Measurements from ENCODE around the gene DNAJC25. TPM values are rescaled to one million over a fixed set of nuclear protein-coding genes. Genes with fewer than 3 reads are reported as not detected.

DNAJC25 gene
- total RNA-seq, 1 experiment from 2014 or later = 7.9 TPM

DNA sequence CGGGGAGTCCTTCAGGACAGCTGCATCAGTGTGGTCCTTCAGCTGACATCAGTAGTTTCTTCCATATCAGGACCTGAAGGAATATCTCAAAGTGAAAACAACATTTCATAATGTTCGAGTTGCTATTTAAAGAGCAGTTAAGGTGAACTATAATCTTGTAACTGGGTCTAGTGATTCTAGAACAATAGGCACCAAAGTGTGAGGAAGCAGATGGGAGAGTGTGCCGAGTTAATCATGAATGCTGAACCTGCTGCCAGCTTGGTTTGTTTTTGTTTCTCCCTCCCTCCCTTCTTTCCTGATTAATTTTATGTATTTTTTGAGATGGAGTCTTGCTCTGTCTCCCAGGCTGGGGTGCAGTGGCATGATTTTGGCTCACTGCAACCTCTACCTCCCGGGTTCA is 28.1 kb upstream of the DNAJC25 start:
- Histone ChIP-seq H2AFZ (no peak overlapping the region), H3K79me2 (ENCODE audit: low read depth) (peaks cover 28% of the 10 kb centered on the region), H3K36me3 (ENCODE audit: low read depth) (no peaks in the 10 kb centered on the region), H3K4me1 (replicated peaks; ENCODE audit: insufficient read depth) (peaks cover 44% of the 10 kb centered on the region), H3K27me3 (ENCODE audit: insufficient read depth, low read depth) (no peaks in the 10 kb centered on the region), H3K27ac (peak overlapping the region; percentile 100), H3K9me3 (ENCODE audit: insufficient read depth, low read depth) (no peaks in the 10 kb centered on the region), H3K4me2 (peak overlapping the region; percentile 81; the same call in 1 of the 2 replicates), H3F3A (ENCODE audit: insufficient read depth, low read depth) (peaks cover 38% of the 10 kb centered on the region), H4K20me1 (ENCODE audit: insufficient read depth) (0 out of 2 replicates have a peak, but pooled peaks cover 2% of the 10 kb centered on the region), H3K9me2 (ENCODE audit: insufficient read depth) (no peaks in the 10 kb centered on the region), H3K4me3 (no peak overlapping the region)
- TF ChIP-seq CTCF (conservative IDR thresholded peaks at IDR 0.05) (no peak), EZH2 (IDR thresholded peaks at IDR 0.05; ENCODE audit: low read depth) (no peak)
- intact Hi-C loops (cut with micrococcal nuclease; ENCODE audit: unreplicated experiment) = no loop called here
- ChIA-PET CTCF (no interaction called here), POLR2A (ENCODE audit: unreplicated experiment) (no interaction called here)
- BruUV-seq (replicated peaks) = no TSS peak
- DNase-seq = no peak

- TF ChIP-seq EZH2 (IDR thresholded peaks at IDR 0.05; ENCODE audit: low read depth) = no peak
- no peak for TF ChIP-seq CTCF (conservative IDR thresholded peaks at IDR 0.05)
- no peak overlapping the region for H3K4me2 ChIP-seq
- H3F3A ChIP-seq (ENCODE audit: insufficient read depth, low read depth) = peaks cover 31% of the 10 kb centered on the region
- ChIA-PET CTCF (no interaction called here), POLR2A (ENCODE audit: unreplicated experiment) (no interaction called here)
- H4K20me1 ChIP-seq (ENCODE audit: insufficient read depth) = no peaks in the 10 kb centered on the region
- no peak overlapping the region for H3K27ac ChIP-seq
- BruUV-seq (replicated peaks) = no TSS peak
- no peak overlapping the region for H2AFZ ChIP-seq
- peaks cover 44% of the 10 kb centered on the region for H3K4me1 ChIP-seq (replicated peaks; ENCODE audit: insufficient read depth)
- intact Hi-C loops (cut with micrococcal nuclease; ENCODE audit: unreplicated experiment) = no loop called here
- H3K9me3 ChIP-seq (ENCODE audit: insufficient read depth, low read depth) = no peaks in the 10 kb centered on the region
- H3K4me3 ChIP-seq = no peak overlapping the region
- no peaks in the 10 kb centered on the region for H3K27me3 ChIP-seq (ENCODE audit: insufficient read depth, low read depth)
- no peaks in the 10 kb centered on the region for H3K9me2 ChIP-seq (ENCODE audit: insufficient read depth)
- no peak for DNase-seq
- no peaks in the 10 kb centered on the region for H3K36me3 ChIP-seq (ENCODE audit: low read depth)
- peaks cover 17% of the 10 kb centered on the region for H3K79me2 ChIP-seq (ENCODE audit: low read depth)
Measured at GRCh38 chr9:111604054-111604615, 27.0 kb upstream of the DNAJC25 start.

DNA sequence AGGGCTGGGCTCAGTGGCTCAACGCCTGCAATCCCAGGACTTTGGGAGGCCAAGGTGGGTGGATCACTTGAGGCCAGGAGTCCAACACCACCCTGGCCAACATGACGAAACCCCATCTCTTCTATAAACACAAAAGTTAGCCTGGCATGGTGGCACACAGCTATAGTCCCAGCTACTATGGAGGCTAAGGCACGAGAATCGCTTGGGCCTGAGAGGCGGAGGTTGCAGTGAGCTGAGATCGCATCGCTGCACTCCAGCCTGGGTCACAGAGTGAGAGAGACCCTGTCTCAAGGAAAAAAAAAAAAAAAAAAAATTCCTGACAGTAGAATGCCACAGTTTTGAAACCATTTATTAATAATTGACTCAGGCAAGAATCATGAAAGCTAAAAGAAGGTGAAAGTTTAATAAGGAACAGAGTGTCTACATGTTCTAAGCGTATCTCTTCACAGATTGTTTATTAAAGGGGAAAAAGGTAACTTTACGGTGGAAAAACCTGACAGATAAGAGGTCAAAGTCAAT is 26.0 kb upstream of the DNAJC25 start:
- ChIA-PET CTCF (no interaction called here), POLR2A (ENCODE audit: unreplicated experiment) (interaction anchor here (0.7 kb wide), 1 partner anchor 16 kb away, joined by 9 read pairs; no protein-coding TSS in a partner anchor)
- H3F3A ChIP-seq (ENCODE audit: insufficient read depth, low read depth) = peaks cover 31% of the 10 kb centered on the region
- H3K9me3 ChIP-seq (ENCODE audit: insufficient read depth, low read depth) = 0 out of 2 replicates have a peak, but pooled peaks cover 4% of the 10 kb centered on the region
- peaks cover 7% of the 10 kb centered on the region for H3K79me2 ChIP-seq (ENCODE audit: low read depth)
- no peak overlapping the region for H3K4me2 ChIP-seq
- H3K4me1 ChIP-seq (replicated peaks; ENCODE audit: insufficient read depth) = peaks cover 43% of the 10 kb centered on the region
- H2AFZ ChIP-seq = peak overlapping the region; percentile 25; the same call in 1 of the 2 replicates
- no peak for DNase-seq
- H4K20me1 ChIP-seq (ENCODE audit: insufficient read depth) = no peaks in the 10 kb centered on the region
- no peak for TF ChIP-seq CTCF (conservative IDR thresholded peaks at IDR 0.05)
- no peak for TF ChIP-seq EZH2 (IDR thresholded peaks at IDR 0.05; ENCODE audit: low read depth)
- H3K4me3 ChIP-seq = no peak overlapping the region
- no peak overlapping the region for H3K27ac ChIP-seq
- no TSS peak for BruUV-seq (replicated peaks)
- H3K36me3 ChIP-seq (ENCODE audit: low read depth) = no peaks in the 10 kb centered on the region
- intact Hi-C loops (cut with micrococcal nuclease; ENCODE audit: unreplicated experiment) = no loop called here
- H3K9me2 ChIP-seq (ENCODE audit: insufficient read depth) = no peaks in the 10 kb centered on the region
- H3K27me3 ChIP-seq (ENCODE audit: insufficient read depth, low read depth) = no peaks in the 10 kb centered on the region
